CD4-positive, alpha-beta T cell treated with Interleukin-6 for 4 hours (primary cell): ENCODE results near the gene GPR146.

Experiments used
- DNase-seq: peaks from one replicate; pipeline ENCODE4 v3.0.0-alpha.2; 2020; ENCODE audit warnings: mixed read lengths

Gene GPR146

DNA sequence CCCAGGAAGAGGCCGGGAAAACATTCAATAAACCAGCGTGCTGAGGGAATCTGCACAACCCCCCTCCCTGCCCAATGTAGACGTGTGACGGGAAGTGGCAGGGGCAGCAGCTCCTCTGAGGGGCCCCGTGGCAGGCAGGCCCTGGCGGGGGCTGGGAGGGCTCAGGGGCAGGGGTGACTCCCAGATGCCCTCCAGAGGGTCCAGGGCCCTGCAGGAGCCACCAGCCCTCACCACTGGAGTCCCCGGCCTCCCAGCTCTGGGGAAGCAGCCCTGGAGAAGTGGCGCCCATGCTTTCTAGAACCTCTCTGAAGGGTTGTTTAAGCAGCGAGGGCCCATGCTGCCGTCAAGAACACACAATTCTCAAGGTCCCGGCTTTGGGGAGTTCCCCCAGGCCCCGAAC lies 35.2 kb downstream of the GPR146 start:
- DNase-seq: no peak

DNA sequence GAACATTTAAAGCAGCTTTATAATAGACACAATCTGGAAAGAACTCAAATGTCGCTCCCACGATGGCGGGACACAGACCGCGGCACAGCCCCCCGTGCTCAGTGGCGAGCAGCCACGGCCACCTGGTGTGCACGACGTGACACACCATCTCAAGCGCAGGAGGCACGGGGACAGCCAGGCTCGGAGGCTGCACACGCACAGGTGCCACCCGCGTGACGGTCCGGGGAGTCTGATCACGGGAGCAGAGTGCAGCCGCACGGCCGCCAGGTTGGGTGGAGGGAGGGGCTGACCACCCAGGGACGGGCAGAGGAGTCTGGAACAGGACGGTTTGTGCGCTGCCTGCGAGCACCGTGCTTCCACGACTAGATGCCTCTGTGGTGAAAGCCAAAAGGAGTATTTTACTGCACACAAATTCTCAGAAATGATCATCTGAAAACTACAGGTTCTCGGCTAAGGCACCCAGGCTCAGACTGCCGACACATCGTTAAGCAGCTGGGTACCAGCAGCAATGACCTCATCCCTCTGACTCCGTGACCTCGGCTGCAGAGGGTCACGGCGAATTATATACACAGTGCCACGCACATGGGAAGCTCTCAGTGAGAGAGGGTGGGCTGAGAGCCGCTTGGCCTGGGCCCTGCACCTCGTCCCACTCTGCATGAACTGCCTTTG lies 36.0 kb downstream of the GPR146 start:
- no peak for DNase-seq

- no peak for DNase-seq
Observed at GRCh38 chr7:1080921-1081255, 36.5 kb downstream of the GPR146 start.

GRCh38 chr7:1081336-1081735 lies 37.0 kb downstream of the GPR146 start:
- no peak for DNase-seq

DNA sequence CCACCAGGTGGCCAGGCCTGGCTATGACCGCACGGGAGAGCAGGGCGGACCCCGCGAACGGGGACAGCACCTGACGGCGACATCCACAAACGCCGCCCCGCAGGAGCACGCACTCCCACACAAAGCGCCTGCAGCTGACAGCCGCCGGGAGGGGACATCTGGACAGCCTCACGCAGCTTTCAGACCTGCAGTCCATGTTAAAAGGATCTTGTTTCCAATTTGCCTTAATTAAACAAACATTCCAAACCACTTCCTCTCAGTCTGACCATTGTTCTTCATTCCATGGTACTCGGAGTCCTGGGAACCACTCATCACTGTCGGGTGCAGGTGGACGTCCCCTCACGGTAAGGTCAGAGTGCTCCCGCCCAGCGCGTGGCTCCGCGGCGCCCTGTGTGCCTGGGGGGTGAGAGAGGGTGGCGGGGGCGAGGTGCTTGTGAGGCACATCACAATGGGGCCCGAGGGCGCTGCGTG lies 37.6 kb downstream of the GPR146 start:
- DNase-seq: no peak

GRCh38 chr7:1083729-1084657 lies 39.6 kb downstream of the GPR146 start:
- no peak for DNase-seq

DNA sequence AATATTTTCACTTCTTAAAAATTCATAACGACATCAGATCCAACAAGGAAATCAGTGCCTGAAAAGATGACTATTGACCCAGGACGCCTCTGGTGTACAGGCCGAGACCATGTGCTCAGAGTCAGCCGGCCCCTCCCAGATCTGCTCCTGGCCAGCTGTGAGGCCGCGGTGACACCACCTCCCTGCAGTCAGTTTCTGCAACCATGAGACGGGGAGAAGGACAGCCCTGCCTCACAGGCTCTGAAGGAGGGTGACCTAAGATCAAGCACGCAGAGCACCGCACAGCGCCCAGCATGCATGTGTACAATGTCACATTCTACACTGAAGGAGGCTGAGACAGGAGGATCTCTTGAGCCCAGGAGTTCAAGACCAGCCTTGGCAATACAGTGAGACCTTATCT lies 40.9 kb downstream of the GPR146 start:
- DNase-seq: no peak

- no peak for DNase-seq
Observed at GRCh38 chr7:1085910-1086421, 41.6 kb downstream of the GPR146 start.

DNA sequence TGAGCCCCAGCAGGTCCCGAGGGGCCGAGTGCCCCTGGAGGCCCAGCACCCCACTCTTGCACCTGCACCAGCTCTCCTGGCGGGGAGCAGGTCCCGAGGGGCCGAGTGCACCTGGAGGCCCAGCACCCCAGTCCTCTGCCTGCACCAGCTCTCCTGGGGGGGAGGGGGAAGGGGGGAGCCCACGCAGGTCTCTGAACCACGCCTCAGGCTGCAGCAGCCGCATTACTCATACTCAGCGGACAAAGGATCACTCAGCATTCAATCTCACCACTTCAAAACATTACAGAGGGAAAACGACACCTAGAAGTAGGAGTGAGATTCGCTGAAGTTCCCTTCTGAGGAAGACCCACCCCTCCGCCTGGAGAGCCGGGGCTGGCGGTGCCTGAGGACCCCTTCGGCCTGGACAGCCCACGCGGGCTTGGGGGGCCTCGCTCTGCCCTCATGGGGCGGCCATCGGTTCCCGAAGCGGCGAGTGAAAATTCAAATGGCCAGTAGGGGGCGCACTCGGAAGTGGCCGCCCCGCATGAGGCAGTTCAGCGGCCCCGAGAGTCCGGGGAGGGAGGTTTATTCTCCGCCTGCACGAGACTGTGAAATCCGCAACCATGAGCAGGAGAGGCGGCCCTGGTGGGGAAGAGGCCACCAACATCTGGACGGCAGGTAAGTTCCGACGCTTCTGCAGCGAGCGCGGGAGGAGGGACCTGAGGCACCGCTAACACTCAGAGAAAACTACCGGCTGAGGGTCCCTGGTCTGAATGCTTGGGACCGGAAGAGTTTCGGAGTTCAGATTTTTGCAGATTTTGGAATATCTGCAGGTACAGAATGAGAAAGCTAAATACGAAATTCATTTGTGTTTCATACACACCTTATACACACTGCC lies 42.5 kb downstream of the GPR146 start:
- DNase-seq: peak; percentile 75

GRCh38 chr7:1087465-1087814 lies 43.1 kb downstream of the GPR146 start:
- DNase-seq: no peak

GRCh38 chr7:1087952-1088920 lies 43.9 kb downstream of the GPR146 start, which contains the start of gene GPER1:
GPER1 (plus strand) TSS chr7:1088113; CDS start chr7:1091729, 3,616 bp downstream.
- DNase-seq: no peak

- no peak for DNase-seq
Observed at GRCh38 chr7:1090236-1090635, 45.9 kb downstream of the GPR146 start.

DNA sequence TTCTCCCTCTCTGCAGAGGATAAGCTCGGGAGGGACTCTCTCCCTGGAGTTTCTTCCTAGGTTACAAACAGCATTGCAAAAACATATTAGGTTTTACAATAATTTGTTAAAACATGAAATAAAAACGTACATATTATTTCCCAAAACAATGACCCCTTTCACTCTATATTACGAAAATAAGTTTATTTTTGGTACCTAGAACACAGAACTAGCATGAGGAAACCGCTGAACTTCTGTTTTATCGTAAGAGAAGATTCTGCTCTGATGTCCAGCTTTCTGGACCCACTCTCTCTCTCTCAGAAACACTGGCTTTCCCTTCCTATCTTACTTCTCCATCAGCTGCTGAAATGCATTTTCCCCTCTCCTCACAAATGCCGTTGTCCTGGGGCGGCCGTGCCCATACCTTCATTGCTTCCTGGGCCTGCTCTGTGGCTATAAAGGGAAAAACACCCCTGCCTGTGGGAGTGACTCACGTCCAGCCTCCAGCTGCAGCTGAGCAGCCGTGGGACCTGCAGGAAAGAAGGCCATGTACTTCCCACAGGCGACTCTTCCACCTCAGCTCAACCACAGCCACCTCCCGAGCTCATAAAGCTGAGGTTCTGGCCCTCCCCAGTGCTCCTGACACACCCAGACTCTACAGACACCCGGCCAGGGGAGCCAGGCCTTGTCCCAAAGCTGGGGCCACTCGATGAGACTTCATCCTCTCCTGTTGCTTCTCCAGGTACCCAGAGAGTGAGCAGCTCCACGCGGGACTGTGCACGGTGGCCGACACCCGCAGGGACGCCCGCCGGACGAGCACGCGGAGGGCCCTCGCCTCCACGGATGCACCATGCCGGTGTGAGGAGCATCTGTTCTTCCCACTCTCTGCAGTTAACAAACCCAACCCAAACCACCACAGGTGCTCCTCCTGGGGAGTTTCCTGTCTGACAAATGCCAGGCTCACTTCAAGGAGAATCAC lies 46.6 kb downstream of the GPR146 start:
- DNase-seq: no peak

DNA sequence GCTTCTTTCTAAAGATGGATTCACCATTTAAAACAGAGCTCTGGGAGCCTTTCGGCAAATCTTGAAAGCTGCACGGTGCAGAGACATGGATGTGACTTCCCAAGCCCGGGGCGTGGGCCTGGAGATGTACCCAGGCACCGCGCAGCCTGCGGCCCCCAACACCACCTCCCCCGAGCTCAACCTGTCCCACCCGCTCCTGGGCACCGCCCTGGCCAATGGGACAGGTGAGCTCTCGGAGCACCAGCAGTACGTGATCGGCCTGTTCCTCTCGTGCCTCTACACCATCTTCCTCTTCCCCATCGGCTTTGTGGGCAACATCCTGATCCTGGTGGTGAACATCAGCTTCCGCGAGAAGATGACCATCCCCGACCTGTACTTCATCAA lies 47.3 kb downstream of the GPR146 start:
- no peak for DNase-seq

DNA sequence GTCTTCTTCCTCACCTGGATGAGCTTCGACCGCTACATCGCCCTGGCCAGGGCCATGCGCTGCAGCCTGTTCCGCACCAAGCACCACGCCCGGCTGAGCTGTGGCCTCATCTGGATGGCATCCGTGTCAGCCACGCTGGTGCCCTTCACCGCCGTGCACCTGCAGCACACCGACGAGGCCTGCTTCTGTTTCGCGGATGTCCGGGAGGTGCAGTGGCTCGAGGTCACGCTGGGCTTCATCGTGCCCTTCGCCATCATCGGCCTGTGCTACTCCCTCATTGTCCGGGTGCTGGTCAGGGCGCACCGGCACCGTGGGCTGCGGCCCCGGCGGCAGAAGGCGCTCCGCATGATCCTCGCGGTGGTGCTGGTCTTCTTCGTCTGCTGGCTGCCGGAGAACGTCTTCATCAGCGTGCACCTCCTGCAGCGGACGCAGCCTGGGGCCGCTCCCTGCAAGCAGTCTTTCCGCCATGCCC lies 47.9 kb downstream of the GPR146 start:
- DNase-seq: no peak

- DNase-seq: no peak
Observed at GRCh38 chr7:1092806-1093501, 48.6 kb downstream of the GPR146 start.

DNA sequence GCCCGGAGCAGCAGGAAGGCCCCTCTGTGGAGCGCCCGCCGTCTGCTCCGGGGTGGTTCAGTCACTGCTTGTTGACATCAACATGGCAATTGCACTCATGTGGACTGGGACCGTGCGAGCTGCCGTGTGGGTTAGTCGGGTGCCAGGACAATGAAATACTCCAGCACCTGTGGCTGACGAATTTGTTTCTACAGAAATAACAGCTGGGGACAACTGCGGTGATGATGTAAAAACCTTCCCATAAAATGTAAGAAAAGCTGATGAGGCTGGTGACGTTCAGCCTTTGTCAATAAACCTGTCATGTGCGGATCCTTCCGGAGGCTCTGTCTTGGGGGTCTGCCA lies 49.1 kb downstream of the GPR146 start:
- DNase-seq: no peak

DNA sequence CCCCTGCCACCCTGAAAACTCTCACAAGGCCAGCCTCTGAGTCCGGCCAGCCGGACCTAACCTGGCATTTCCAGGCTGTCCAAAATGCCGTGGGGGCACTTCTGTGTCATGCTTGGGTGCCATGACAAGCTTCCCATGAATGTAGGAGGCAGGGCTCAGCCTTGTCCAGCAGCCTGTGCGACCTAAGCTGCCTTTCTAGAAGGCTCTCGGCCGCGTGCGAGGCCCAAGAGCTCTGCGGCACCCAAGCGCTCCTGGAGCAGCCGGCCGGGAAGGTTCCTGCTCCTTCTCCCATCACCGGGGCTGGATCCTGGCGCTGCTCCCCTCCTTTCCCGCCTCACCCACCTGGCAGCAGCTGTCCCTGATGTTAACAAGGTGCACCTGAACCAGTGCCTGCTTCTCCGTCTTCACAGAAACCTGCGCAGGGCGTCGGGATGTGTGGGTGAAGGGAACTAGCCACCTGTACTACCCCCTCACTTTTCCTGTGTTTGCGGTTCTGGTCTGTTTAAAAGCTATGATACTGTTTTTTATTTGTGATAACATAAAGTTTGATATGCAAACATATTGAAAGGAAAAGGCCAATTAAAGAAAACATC lies 49.7 kb downstream of the GPR146 start:
- no peak for DNase-seq

DNA sequence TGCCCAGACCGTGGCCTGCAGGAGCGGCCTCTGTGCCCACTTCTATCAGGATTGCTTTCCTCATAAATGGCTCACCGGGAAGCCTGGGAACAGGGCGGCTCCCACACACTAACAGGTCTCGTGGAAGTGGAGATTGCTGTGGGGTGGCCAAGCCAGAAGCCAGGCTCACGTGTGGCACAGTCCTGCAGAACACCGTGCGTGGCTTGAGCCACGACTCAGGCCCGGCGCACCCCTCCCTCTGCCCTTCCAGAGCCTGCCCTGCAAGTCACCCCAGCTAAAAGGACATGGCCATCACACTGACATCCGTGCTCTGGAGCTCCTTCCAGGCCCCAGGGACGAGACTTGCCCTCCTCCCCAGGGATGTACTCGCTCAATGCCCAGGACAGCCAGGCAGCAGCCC lies 50.5 kb downstream of the GPR146 start:
- no peak for DNase-seq
